GM23248 (cell line): Measurements from ENCODE around the gene CD248. TPM values are rescaled to one million over a fixed set of nuclear protein-coding genes. Genes with fewer than 3 reads are reported as not detected.

Experiments used
- DNase-seq: peaks from one replicate; pipeline ENCODE4 v3.0.0-alpha.2; 2015
- H2AFZ ChIP-seq: fragments of 200-600 bp; sonication (generic); 2 replicates; pipeline ENCODE4 v1.6.1; 2016; ENCODE audit warnings: antibody characterized with exemption
- H3F3A ChIP-seq: fragments of 200-600 bp; sonication (generic); 2 replicates; pipeline ENCODE4 v1.6.1; 2016; ENCODE audit warnings: mild to moderate bottlenecking, antibody characterized with exemption, mixed run types; ENCODE audit not compliant: insufficient read depth
- H3K27ac ChIP-seq: fragments of 200-600 bp; sonication (generic); 2 replicates; pipeline ENCODE4 v1.5.1; 2016; ENCODE audit warnings: mild to moderate bottlenecking
- H3K27me3 ChIP-seq: fragments of 200-600 bp; sonication (generic); replicated peaks from 2 replicates; pipeline ENCODE4 v1.6.1; 2016; ENCODE audit warnings: mild to moderate bottlenecking; ENCODE audit not compliant: insufficient read depth
- H3K36me3 ChIP-seq: fragments of 200-600 bp; sonication (generic); 2 replicates; pipeline ENCODE4 v1.6.1; 2016; ENCODE audit warnings: low read depth, mild to moderate bottlenecking
- H3K4me1 ChIP-seq: fragments of 200-600 bp; sonication (generic); 2 replicates; pipeline ENCODE4 v1.6.1; 2016; ENCODE audit warnings: mild to moderate bottlenecking; ENCODE audit not compliant: insufficient read depth
- H3K4me2 ChIP-seq: fragments of 200-600 bp; sonication (generic); one replicate; pipeline ENCODE4 v1.6.1; 2016; ENCODE audit warnings: mild to moderate bottlenecking; ENCODE audit not compliant: unreplicated experiment
- H3K4me3 ChIP-seq: fragments of 200-600 bp; sonication (generic); 2 replicates; pipeline ENCODE4 v1.5.1; 2016; ENCODE audit warnings: mild to moderate bottlenecking
- H3K79me2 ChIP-seq: fragments of 200-600 bp; sonication (generic); 2 replicates; pipeline ENCODE4 v1.6.1; 2016; ENCODE audit warnings: mild to moderate bottlenecking; ENCODE audit not compliant: insufficient read depth
- H3K9ac ChIP-seq: fragments of 200-600 bp; sonication (generic); 2 replicates; pipeline ENCODE4 v1.6.1; 2016; ENCODE audit warnings: mild to moderate bottlenecking
- H3K9me2 ChIP-seq: fragments of 200-600 bp; sonication (generic); 2 replicates; pipeline ENCODE4 v1.6.1; 2016; ENCODE audit warnings: mixed run types, mild to moderate bottlenecking, moderate library complexity; ENCODE audit not compliant: insufficient read depth
- H3K9me3 ChIP-seq: fragments of 200-600 bp; sonication (generic); one replicate; pipeline ENCODE4 v1.6.1; 2017; ENCODE audit warnings: low read depth
- H4K20me1 ChIP-seq: fragments of 200-600 bp; sonication (generic); 2 replicates; pipeline ENCODE4 v1.6.0; 2016; ENCODE audit not compliant: insufficient read depth
- EZH2 ChIP-seq: fragments of 200-600 bp; sonication (generic); IDR thresholded peaks from 2 replicates; pipeline ENCODE4 v1.6.1; 2018; ENCODE audit warnings: antibody characterized with exemption, mild to moderate bottlenecking; ENCODE audit not compliant: insufficient read depth, poor library complexity, severe bottlenecking
- EZH2phosphoT487 ChIP-seq: fragments of 200-600 bp; sonication (generic); IDR thresholded peaks from 2 replicates; pipeline ENCODE4 v1.6.1; 2018; ENCODE audit warnings: antibody characterized with exemption, moderate library complexity, mild to moderate bottlenecking, low read depth; ENCODE audit not compliant: insufficient read depth
- WGBS, 2 experiments: methylation state at CpG; one replicate each; pipeline ENCODE4 v1.1.6; 2015 to 2017; ENCODE audit warnings: low lambda C conversion rate in 2 of 2, low coverage in 1 of 2; ENCODE audit errors: missing lambda C conversion rate in 2 of 2; 5-methylcytosine and 5-hydroxymethylcytosine counted together
- in situ Hi-C: fragments of 300-500 bp; cut with MboI; formaldehyde crosslinking; loops from 2 replicates; pipeline ENCODE4 v1.15.0; 2020
- polyA plus RNA-seq: library from polyadenylated mRNA; unstranded; fragments of >200 nt; fragmentation: Nextera tagmentation; extraction: Ambion mirVana; gene quantifications from 2 replicates; pipeline ENCODE4 v1.2.1, GENCODE V29; 2016
- total RNA-seq: library from RNA; depleted of rRNA; stranded (reverse); fragments of >200 nt; shearing (Covaris generic); gene quantifications from 2 replicates; pipeline ENCODE4 v1.2.3, GENCODE V29; 2014; rRNA removed

Gene CD248, protein sequence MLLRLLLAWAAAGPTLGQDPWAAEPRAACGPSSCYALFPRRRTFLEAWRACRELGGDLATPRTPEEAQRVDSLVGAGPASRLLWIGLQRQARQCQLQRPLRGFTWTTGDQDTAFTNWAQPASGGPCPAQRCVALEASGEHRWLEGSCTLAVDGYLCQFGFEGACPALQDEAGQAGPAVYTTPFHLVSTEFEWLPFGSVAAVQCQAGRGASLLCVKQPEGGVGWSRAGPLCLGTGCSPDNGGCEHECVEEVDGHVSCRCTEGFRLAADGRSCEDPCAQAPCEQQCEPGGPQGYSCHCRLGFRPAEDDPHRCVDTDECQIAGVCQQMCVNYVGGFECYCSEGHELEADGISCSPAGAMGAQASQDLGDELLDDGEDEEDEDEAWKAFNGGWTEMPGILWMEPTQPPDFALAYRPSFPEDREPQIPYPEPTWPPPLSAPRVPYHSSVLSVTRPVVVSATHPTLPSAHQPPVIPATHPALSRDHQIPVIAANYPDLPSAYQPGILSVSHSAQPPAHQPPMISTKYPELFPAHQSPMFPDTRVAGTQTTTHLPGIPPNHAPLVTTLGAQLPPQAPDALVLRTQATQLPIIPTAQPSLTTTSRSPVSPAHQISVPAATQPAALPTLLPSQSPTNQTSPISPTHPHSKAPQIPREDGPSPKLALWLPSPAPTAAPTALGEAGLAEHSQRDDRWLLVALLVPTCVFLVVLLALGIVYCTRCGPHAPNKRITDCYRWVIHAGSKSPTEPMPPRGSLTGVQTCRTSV
- 212 and 230 TPM in 2 replicates for total RNA-seq
- polyA plus RNA-seq: 616 and 629 TPM in 2 replicates

DNA sequence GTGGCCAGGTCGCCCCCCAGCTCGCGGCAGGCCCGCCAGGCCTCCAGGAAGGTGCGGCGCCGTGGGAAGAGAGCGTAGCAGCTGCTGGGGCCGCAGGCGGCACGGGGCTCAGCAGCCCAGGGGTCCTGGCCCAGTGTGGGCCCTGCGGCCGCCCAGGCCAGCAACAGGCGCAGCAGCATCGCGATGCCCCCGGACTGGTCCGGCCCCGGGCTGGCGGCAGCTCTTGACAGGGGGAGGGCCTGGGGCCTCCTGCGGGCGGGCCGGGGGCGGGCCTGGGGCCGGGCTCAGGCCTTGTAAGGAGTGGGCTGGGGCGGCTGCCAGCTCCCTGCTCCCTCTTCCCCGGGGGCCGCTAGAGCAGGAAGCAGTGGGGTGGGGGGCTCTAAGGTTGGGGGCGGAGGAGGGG lies at the start of gene CD248:
Gene CD248, minus strand, starts transcription at position 196 of the 403 bp plus-strand sequence. Its CDS starts 17 bp downstream, at position 179.
- Histone ChIP-seq H4K20me1 (no peaks in the 10 kb centered on the region), H2AFZ (peak within 1 kb of the TSS; percentile 19; the same call in 1 of the 2 replicates), H3K4me3 (peak within 1 kb of the TSS; percentile 87), H3K79me2 (peaks cover 32% of the 10 kb centered on the region), H3K4me2 (peak within 1 kb of the TSS; percentile 97), H3K9me2 (no peaks in the 10 kb centered on the region), H3F3A (peaks cover 15% of the 10 kb centered on the region), H3K4me1 (peaks cover 25% of the 10 kb centered on the region), H3K9me3 (no peaks in the 10 kb centered on the region), H3K27me3 (no peaks in the 10 kb centered on the region), H3K27ac (peak within 1 kb of the TSS; percentile 94), H3K9ac (peak within 1 kb of the TSS; percentile 94), H3K36me3 (no peaks in the 10 kb centered on the region)
- TF ChIP-seq EZH2 (no peak), EZH2phosphoT487 (no peak)
- WGBS, 2 experiments: 0 to 2% methylated on average over 13 to 17 of the region's 29 CpGs
- peak; percentile 81 for DNase-seq
- in situ Hi-C loops: no loop called here

DNA sequence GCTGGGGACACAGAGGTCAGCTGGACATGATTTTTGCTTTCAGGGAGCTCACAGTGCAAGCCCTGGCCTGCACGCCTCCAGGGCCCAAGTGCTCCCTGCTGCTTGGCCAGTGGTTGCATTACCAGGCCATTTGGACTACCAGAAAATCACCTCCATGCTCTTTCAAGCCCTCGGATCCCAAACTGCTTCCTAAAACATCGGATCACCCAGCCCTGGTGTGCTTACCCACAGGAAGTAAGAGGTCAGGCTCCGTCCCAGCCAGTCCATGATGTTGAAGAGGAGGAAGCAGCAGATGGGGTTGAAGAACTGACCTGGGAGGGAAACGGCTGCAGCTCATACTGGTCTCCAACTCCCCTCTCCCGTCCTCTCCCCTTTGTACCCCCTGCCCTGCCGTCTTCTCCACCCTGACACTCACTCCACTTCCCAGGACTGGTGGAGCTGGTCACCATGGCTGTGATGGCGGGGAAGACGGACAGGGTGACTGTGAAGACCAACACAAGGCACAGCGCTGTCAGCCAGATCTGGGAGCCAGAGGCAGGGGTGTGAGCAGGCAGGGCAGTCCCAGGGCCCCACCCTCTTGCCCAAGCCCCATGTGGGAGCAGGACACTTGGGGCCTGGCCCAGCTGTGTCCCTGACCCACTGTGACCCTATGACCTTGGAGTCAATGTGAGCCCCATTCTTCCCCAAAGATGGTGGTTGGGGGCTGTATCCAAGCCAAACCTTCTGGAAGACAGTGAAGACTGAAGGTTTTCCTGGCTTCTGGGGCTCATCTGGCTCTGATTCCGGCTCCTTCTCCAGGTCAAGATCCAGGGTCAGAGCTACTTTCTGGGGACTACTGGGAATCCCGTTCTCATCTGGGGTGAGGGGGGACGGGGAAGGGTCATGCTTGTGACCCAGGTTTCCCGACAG lies 49.1 kb upstream of the CD248 start:
- WGBS, 2 experiments: 56 to 62% methylated on average over 14 of the region's 14 CpGs
- H3K36me3 ChIP-seq: no peaks in the 10 kb centered on the region
- H3K27ac ChIP-seq: no peak overlapping the region

DNA sequence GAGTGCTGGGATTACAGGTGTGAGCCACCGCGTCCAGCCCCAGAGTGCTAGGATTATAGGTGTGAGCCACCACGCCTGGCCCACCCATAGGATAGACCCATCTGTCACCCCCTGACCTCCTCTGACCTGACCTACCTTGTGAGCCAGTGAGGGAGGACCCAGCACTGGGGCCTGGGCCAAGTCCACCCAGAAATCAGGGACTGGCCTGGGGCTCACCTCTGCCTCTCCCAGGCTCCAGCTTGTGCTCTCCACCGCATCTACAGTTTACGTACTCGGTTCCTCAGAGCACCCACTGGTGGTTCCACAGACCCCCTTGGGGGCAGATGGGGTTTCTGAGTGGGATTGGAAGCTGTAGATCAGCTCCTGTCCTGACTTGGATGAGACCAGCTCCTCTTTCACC lies 48.3 kb upstream of the CD248 start:
- DNase-seq: no peak
- Histone ChIP-seq H3K36me3 (no peaks in the 10 kb centered on the region), H3K9ac (no peak overlapping the region), H3K79me2 (no peaks in the 10 kb centered on the region), H4K20me1 (no peaks in the 10 kb centered on the region), H3K4me3 (no peak overlapping the region), H3K4me2 (no peak overlapping the region), H3K27me3 (no peaks in the 10 kb centered on the region), H2AFZ (no peak overlapping the region), H3K9me2 (no peaks in the 10 kb centered on the region), H3F3A (no peaks in the 10 kb centered on the region), H3K9me3 (no peaks in the 10 kb centered on the region), H3K4me1 (no peaks in the 10 kb centered on the region), H3K27ac (no peak overlapping the region)
- TF ChIP-seq EZH2 (no peak), EZH2phosphoT487 (no peak)
- in situ Hi-C loops: no loop called here
- 87 to 91% methylated on average over 6 of the region's 6 CpGs for WGBS, 2 experiments

More for the DNA sequence above, 49.1 kb upstream of the CD248 start:
- H3K79me2 ChIP-seq: no peaks in the 10 kb centered on the region
- no peaks in the 10 kb centered on the region; the same call in 1 of the 2 replicates for H3K27me3 ChIP-seq
- DNase-seq: no peak
- H3K4me2 ChIP-seq: no peak overlapping the region
- no peaks in the 10 kb centered on the region for H3K9me3 ChIP-seq
- H3K9me2 ChIP-seq: no peaks in the 10 kb centered on the region
- H4K20me1 ChIP-seq: no peaks in the 10 kb centered on the region
- in situ Hi-C loops: no loop called here
- H3F3A ChIP-seq: no peaks in the 10 kb centered on the region
- no peaks in the 10 kb centered on the region for H3K4me1 ChIP-seq
- no peak overlapping the region for H3K9ac ChIP-seq
- no peak overlapping the region for H3K4me3 ChIP-seq
- TF ChIP-seq EZH2phosphoT487: no peak
- no peak for TF ChIP-seq EZH2
- no peak overlapping the region for H2AFZ ChIP-seq
